ENCODE measurements around the gene CFAP61.

- TF ChIP-seq, protein P1, sequence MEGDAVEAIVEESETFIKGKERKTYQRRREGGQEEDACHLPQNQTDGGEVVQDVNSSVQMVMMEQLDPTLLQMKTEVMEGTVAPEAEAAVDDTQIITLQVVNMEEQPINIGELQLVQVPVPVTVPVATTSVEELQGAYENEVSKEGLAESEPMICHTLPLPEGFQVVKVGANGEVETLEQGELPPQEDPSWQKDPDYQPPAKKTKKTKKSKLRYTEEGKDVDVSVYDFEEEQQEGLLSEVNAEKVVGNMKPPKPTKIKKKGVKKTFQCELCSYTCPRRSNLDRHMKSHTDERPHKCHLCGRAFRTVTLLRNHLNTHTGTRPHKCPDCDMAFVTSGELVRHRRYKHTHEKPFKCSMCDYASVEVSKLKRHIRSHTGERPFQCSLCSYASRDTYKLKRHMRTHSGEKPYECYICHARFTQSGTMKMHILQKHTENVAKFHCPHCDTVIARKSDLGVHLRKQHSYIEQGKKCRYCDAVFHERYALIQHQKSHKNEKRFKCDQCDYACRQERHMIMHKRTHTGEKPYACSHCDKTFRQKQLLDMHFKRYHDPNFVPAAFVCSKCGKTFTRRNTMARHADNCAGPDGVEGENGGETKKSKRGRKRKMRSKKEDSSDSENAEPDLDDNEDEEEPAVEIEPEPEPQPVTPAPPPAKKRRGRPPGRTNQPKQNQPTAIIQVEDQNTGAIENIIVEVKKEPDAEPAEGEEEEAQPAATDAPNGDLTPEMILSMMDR (IDR thresholded peaks at IDR 0.05; ENCODE audit: low read depth, low read length) = no peak
- TF ChIP-seq EZH2phosphoT487 (IDR thresholded peaks at IDR 0.05; ENCODE audit: low read depth) = no peak
Observed at GRCh38 chr20:20022498-20022897, 29.8 kb upstream of the CFAP61 start.

Measured in OCI-LY3 (cell line).